ENCODE results near the gene TSPAN11.
"Not testable (repeated sequence)": the region's sequence is repeated elsewhere in the genome, so short reads cannot be mapped to it uniquely, and the experiment has no call there.

The TSPAN11 gene

DNA sequence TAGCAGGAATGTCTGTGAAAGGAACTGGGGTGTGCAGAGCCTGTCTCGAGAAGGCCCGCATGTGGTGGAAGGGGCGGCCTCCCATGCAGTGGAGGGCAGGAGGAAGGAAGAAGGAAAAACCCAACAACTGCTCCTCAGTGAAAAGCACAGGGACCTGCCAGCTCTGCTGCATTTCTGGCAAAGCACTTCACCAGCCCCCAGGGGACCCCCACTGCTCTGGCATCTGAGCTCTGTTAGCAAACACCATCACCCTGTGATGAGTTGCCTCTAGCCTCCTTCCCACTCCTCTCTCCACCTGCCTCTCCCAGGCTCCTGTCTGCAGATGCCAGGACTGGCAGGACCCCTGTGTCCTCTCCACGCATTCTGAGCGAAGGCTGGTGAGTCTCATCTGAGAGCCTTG, 78.1 kb downstream of the TSPAN11 start:
- DNase-seq = no peak

GRCh38 chr12:31005256-31005943, 78.9 kb downstream of the TSPAN11 start:
- DNase-seq = no peak

DNA sequence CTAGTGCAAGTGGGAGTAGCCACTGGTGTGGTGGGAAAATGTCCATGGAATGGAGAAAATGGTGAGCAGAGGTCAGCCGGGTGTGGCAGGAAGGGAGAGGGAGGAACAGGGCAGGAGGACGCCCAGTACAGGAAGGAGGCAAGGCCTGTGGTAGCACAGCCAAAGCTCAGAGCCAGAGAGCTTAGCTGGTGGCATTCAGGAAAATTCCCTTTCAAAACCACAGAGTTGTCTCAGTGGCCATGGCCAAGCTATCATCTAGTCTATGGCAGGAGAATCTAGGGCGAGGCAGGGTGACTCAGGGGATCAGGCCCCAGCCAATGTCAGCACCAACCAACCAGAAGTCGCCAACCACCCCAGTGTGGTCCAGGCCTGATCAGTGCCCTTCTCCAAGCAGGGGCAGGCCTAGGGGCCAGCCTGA, 79.4 kb downstream of the TSPAN11 start:
- no peak for DNase-seq

DNA sequence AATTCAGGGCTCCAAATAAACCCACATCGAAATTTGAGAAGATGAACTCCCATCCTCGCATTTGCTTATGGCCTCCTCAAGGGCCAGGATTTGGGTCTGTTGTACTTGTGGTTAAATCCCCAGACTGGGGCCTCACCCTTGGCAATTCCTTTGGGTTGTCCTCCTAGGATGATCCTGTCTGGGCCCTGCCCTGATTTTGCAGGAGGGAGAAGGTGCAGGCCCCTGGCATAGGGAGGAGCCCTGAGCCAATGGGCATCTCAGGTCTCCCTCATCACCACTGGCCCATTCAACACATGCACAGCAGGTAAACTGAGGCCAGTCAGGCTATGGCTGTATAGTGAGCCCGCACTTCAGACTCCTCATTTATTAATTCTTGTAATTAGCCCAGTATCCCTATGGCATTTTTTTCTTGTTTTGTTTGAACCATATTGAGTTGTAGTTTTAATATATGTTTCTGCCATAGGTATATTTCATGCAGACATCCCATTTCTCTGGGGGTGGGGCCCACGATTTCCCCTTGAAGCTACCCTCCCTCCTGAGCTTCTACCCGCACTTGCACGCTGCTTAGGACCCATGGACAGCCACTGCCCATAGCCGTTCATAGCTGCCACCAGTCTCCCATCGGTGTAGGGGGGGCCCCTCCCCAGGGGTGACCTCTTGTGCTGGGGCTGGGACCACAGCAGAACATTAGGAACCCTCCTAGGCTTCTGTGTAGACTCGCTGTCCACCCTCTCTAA, 80.0 kb downstream of the TSPAN11 start:
- no peak for DNase-seq

DNA sequence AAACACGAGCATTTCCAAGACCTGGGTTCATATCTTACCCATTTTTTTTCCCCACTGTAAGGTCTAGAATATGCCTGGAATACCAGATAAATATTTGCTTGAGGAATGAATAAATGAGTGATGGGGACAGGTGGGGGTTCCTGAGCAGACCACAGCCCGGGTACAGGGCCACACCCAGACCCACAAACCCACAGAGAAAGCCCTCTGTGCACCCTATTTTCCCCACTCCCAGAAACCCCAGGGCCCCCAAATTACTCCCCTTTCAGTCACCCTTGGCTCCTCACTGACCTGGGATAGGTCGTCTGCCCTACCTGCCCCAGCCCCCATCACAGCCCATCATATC, 80.6 kb downstream of the TSPAN11 start:
- no peak for DNase-seq

DNA sequence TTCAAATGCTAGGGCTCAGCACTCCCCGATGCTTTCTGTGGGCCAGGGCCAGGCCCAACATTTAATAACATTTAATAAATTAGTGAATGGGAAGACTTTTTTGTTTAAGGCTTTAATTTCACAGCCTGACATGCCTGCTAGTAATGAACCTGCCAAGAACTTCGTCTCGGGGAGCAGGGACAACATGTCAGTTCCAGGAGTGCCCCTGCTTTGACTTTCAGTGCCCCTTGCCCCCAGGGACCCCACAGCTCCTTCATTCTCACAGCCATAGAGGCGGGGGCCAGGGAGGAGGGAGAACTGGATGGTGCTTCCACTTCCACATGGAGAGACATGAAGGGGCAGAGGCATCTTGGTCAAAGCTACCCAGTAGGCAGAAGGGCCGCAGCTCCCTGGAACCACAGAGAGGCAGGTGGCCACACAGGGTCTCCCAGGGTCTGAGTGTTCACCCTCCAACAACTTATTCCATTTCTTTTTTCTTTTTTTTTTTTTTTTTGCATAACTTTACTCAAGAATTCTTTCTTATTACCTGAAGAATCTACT, 81.2 kb downstream of the TSPAN11 start:
- no peak for DNase-seq

- no peak for DNase-seq
Observed at GRCh38 chr12:31008241-31008761, 81.8 kb downstream of the TSPAN11 start.

DNA sequence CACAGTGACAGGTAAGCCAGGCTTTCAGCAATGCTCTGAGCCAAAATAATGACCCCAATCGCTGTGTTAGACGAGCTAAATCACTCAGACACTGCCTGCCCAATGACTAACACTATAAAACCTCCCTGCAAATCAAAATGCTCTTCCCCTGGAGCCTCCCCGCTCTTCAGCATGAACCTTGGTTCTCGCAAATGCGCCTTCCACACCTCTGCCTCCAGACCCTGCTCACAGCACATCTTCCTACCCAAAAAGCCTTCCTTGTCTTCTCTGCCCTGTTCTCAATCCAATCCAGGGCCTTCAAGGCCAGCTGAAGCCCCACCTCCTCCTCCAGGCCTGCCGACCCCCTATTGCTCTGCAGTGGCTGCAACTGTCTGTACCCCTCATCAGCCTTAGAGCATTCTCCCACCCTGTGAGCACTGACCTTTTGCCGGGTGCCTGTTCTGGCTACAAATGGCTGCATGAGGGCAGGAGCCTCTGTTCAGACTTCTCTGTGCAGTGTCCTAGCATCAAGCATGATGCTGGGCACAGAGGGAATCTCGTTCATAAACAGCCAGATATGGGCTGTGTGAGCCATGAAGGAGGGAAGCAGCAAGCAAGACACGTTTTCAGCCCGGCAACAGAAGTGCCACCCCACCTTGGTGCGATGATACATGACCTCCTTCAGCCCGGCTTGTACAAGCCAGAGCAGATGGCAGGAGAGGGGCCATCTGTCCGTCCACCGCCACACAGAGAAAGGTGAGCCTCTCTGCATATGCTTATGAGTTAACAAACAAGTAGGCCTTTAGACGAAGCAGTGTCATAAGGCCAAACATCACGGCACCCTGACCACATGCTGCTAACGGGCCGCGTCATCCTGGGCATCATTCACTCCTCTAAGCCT, 82.7 kb downstream of the TSPAN11 start:
- no peak for DNase-seq

- no peak for DNase-seq
Observed at GRCh38 chr12:31009976-31010375, 83.4 kb downstream of the TSPAN11 start.

GRCh38 chr12:31011336-31011735, 84.8 kb downstream of the TSPAN11 start:
- DNase-seq = no peak

- no peak for DNase-seq
Observed at GRCh38 chr12:31011746-31012566, 85.4 kb downstream of the TSPAN11 start.

DNA sequence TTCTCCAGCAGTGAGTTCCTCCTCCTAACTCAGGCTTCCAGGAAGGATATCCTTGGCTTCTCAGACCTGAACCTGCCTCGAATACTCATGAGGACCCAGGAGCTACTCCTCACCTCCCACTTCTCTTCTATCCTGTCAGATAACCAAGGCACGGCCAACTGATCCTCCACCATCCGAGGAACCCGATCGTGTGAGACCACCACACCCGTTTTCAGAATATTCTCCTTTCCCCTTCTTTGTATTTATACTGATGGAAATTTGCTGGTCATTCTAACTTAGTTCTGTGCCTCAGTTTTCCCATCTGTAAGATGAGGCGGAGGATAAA, 86.0 kb downstream of the TSPAN11 start:
- DNase-seq = not testable (repeated sequence)

- no peak for DNase-seq
Observed at GRCh38 chr12:31015215-31015614, 88.7 kb downstream of the TSPAN11 start.

DNA sequence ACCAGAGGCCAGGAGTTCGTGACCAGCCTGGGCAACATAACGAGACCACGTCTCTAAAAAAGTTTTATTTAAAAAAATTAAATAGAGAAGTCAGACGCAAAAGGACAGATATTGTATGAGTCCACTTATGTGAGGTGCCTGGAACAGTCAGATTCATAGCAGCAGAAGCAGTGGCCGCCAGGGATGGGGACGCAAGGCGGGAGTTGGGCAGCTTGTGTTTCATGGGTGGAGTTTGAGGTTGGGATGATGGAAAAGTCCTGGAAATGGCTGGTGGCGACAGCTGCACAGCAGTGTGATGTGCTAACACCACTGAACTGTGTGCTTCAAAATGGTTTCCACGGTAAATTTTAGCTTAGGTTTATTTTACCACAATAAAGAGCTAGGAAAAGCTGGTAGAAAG, 89.5 kb downstream of the TSPAN11 start:
- no peak for DNase-seq

GRCh38 chr12:31017535-31017934, 91.0 kb downstream of the TSPAN11 start:
- no peak for DNase-seq

- DNase-seq = no peak
Observed at GRCh38 chr12:31018106-31018789, 91.7 kb downstream of the TSPAN11 start.

DNA sequence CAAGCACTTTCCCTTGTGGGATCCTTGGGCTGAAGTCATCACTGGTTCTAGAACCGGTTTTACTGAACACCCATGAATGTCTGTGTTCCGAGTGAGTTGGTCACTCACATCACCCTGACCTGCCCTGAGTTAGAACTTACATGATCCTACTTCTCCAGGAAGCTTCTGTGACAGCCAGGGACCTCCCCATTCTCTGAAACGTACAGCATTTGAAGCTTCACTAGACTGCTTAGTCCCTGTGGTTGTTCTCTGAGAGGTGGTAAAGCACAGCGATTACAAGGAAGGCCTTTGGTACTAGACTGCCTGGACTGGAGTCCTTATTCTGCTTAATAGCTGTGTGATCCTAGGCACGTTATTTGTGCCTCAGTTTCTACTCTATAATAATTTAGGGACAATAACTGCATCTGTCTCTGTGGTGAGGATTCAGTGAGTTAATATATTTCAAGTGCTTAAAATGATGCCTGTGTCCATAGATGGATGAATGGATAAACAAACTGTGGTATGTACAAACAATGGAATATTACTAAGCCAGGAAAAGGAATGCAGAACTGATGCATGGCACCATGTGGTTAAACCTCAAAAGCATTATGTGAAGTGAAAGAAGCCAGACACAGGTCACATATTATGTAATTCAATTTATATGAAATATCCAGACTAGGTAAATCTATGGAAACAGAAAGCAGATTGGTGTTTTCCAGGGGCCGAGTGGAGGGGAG, 92.4 kb downstream of the TSPAN11 start:
- DNase-seq = no peak

GRCh38 chr12:31019561-31019960, 93.0 kb downstream of the TSPAN11 start:
- no peak for DNase-seq

GRCh38 chr12:31019976-31020375, 93.4 kb downstream of the TSPAN11 start:
- no peak for DNase-seq

GRCh38 chr12:31020385-31021166, 94.0 kb downstream of the TSPAN11 start:
- DNase-seq = no peak
